ENCODE results near the gene TBX2.

The TBX2 gene

DNA sequence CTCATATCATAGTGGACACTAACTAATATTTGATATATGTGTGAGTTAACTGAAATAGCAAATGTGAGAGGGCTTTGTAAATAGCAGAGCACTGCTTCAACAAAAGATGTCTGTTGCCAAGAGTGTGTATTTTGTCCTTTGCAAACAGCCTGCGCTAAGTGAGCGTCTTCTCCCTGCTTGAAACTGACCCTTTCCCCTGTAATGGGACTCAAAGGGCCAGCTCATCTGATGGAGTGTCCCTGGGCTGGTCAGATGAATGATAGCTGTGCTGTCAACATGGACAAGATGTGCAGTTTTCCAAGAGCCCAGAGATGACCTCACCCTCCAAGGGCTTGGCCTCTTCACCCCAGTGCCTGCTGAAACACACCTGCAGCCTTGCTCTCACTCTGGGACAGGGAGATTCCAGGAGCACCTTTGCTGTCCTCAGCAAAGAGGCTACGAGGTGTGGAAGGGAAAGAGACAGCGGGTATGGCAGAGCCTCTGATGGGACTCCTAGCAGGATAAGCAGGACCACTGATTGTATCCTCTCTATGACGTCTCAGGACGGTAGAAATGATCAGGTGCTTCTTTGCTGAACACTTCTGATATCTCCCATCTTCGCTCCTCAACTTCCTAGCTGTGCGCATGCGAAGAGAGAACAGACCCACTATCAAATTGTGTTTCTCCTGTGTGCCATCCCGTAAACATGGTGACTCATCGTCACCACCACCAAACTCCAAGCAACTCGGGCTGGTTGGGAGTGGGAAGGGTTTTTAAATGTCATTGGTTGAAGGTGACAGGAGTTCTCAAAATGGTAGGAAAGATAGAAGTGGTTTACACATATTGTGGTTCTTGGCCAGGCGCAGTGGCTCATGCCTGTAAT lies 35.8 kb upstream of the TBX2 start:
- H3K9me3 Mint-ChIP-seq: no peaks in the 10 kb centered on the region
- CTCF ChIA-PET: interaction anchor here (0.6 to 0.7 kb wide), 2 partner anchors 26 to 624 kb away, joined by 3 read pairs; no protein-coding TSS in a partner anchor
- H3K27ac Mint-ChIP-seq: no peak overlapping the region
- H3K4me1 Mint-ChIP-seq: no peaks in the 10 kb centered on the region
- DNase-seq: no peak
- H3K27me3 Mint-ChIP-seq: no peaks in the 10 kb centered on the region
- H3K4me3 Mint-ChIP-seq: no peak overlapping the region
- H3K36me3 Mint-ChIP-seq: no peaks in the 10 kb centered on the region

DNA sequence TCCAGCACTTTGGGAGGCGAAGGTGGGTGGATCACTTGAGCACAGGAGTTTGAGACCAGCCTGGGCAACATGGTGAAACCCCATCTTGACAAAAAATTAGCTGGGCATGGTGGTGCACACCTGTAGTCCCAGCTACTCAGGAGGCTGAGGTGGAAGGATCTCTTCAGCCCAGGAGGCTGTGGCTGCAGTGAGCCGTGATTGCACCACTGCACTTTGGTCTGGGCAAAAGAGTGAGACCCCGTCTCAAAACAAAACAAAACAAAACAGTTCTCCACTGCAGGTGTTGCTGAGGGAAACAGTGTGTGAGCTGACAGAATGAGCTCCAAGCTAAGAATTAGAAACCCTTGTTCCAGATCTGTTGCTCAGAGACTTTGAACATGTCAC lies 35.2 kb upstream of the TBX2 start:
- no peak for DNase-seq
- Mint-ChIP-seq H3K4me3 (no peak overlapping the region), H3K4me1 (no peaks in the 10 kb centered on the region), H3K27ac (no peak overlapping the region), H3K36me3 (no peaks in the 10 kb centered on the region), H3K27me3 (no peaks in the 10 kb centered on the region), H3K9me3 (no peaks in the 10 kb centered on the region)
- CTCF ChIA-PET: interaction anchor here (0.7 kb wide), 1 partner anchor 25 kb away, joined by 3 read pairs; no protein-coding TSS in a partner anchor

DNA sequence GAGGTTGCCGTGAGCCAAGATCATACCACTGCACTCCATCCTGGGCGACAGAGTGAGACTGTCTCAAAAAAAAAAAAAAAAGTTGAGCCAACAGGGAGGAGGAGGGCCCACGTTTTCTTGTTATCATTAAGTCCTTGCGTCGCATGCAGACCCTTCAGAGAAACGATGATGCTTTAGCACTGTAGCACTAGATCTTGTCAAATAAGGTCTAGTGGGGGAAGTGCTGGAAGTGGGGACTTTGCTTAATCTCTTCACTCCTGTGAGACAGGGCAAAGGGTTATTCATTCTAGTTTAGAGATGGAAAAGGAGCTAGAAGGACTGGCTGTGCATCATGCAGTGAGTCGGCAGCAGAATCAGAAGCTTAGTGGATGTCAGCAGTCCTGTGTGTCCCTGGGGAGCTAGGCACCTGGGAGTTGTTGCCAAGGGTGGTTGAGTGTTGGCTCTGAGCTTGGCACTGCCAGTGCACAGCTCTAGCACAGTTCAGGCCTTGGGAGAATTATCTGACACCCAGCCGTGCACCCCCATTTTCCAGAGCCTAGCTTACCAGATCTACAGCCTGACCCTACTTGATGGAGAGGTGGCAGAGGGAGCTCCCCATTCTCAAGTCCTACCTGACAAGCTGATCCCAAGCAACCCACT lies 33.4 kb upstream of the TBX2 start:
- Mint-ChIP-seq H3K4me1 (no peaks in the 10 kb centered on the region), H3K4me3 (no peak overlapping the region), H3K36me3 (no peaks in the 10 kb centered on the region), H3K27ac (no peak overlapping the region), H3K27me3 (no peaks in the 10 kb centered on the region), H3K9me3 (no peaks in the 10 kb centered on the region)
- CTCF ChIA-PET: no interaction called here
- DNase-seq: no peak

DNA sequence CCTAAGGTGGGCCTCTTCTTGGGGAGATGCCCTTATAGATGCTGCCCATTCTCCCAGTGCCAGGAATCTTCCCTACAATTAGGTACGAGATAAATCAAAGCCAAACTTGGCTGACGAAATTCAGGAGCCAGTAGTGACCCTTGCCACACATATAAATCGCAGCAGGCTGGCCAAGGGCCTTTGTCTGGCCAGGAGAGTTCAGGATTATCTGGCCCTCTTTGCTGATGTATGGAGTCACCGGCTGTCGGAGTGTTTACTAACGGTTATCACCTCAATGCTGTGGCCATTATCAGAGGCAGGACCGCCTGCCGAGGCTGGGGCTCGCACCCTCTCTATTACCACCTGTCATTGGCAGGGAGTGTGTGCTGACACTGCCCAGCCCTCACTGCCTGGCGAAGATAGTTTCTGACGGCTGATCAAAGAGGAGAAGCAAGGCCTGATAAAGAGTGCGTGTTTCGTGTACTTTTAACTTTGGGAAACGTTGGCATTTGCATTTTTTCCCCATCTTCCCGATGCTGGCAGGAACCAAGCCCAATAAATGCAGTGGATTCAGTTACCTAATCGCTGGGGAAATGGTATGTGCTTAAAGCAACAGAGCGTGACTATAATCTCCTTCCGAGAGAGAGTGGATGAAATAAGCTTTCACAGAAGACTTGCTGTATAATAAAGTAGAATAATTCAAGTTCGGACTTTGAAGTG lies 32.8 kb upstream of the TBX2 start:
- CTCF ChIA-PET: no interaction called here
- Mint-ChIP-seq H3K9me3 (no peaks in the 10 kb centered on the region), H3K27me3 (no peaks in the 10 kb centered on the region), H3K4me1 (no peaks in the 10 kb centered on the region), H3K4me3 (no peak overlapping the region), H3K36me3 (no peaks in the 10 kb centered on the region), H3K27ac (no peak overlapping the region)
- DNase-seq: no peak

DNA sequence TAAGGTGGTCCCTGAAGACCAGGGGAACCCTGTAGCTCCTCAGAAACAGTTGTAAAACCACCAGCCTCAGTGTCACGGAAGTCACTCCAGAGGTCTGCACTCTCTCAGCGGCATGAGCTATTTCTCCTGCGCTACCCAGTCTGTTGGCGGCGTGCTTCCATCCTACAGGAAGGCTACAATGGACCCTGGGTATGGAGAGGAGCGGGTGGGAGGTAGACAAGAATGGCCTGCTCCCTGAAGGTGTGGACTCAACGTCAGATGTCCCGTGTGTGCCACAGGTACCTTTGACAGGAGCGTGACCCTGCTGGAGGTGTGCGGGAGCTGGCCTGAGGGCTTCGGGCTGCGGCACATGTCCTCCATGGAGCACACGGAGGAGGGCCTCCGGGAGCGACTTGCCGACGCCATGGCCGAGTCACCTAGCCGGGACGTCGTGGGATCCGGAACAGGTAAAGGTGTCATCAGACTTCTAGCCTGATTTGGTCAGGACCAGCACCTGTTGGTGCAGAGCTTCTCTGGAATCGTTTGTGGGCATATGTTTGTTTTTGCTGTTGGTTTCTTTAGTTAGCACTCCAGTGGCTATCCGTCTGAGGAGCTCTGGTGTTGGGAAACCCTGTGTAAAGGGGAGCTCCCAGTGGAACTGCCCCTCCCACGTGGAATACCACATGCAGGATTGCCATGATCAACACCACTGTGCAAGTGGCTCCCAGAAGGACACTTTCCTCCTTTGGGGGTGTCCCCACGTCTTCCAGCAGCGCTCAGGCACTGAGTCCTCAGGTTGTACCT lies 31.4 kb upstream of the TBX2 start:
- H3K36me3 Mint-ChIP-seq: no peaks in the 10 kb centered on the region
- H3K4me1 Mint-ChIP-seq: no peaks in the 10 kb centered on the region
- no peak for DNase-seq
- H3K27ac Mint-ChIP-seq: no peak overlapping the region
- no peaks in the 10 kb centered on the region for H3K9me3 Mint-ChIP-seq
- no peaks in the 10 kb centered on the region for H3K27me3 Mint-ChIP-seq
- CTCF ChIA-PET: interaction anchor here (2.6 kb wide), 1 partner anchor 9 kb away, joined by 6 read pairs; no protein-coding TSS in a partner anchor
- no peak overlapping the region for H3K4me3 Mint-ChIP-seq

DNA sequence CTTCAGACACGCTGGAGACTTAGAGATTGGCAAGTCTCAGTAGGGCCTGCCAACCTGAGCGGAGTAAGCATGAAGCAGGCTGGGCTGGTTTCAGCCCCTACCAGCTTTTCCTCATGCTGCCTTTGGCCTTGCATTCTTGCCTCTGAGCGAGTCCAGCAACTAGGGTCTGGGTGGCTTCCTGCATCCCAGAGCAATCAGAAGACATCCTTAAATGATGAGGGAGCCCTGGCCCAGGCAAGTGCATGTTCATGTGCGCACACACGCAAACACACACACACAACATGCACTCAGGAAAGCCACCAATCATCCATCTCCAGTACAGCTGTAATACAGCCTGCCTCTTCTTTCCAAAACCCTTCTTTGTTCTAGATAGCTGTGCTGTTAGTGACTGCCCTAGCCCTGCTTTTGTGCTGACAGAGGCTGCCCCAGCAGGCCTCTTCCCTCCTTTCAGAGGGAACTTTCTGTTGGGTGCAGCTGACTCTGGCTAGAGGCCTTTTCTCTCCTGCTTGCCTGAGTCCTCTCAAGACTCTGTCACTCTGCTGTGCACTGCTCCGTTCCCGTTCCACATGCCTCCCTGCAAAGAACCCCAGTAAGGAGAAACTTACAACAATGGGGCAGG lies 30.7 kb upstream of the TBX2 start:
- Mint-ChIP-seq H3K4me3 (no peak overlapping the region), H3K27me3 (no peaks in the 10 kb centered on the region), H3K27ac (no peak overlapping the region), H3K36me3 (no peaks in the 10 kb centered on the region), H3K4me1 (no peaks in the 10 kb centered on the region), H3K9me3 (no peaks in the 10 kb centered on the region)
- CTCF ChIA-PET: interaction anchor here (0.7 to 2.6 kb wide), 2 partner anchors 10 to 11 kb away, joined by 3 to 6 read pairs; no protein-coding TSS in a partner anchor
- no peak for DNase-seq

DNA sequence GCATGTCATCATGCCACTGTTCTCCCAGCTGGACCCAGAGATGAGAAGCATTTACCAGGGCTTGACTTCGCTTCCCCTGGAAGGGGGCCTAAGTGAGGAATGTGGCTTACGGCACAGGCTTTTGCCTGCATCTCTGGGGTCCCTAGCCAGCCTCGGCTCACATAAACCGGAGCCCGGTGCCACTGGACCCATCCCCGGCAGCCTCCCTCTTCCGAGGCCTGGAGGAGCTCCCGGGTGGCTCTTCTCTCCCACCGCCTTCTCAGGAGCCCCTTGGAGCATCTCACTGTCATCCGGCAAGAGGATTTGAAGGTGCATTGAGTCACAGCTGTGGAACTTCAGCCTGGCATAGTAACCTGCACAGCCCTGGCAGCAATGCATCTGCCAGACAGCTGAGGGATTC lies 29.9 kb upstream of the TBX2 start:
- CTCF ChIA-PET: interaction anchor here (0.7 to 2.6 kb wide), 2 partner anchors 10 to 11 kb away, joined by 3 to 6 read pairs; no protein-coding TSS in a partner anchor
- no peak for DNase-seq
- Mint-ChIP-seq H3K4me1 (no peaks in the 10 kb centered on the region), H3K36me3 (no peaks in the 10 kb centered on the region), H3K27ac (no peak overlapping the region), H3K9me3 (no peaks in the 10 kb centered on the region), H3K4me3 (no peak overlapping the region), H3K27me3 (no peaks in the 10 kb centered on the region)

DNA sequence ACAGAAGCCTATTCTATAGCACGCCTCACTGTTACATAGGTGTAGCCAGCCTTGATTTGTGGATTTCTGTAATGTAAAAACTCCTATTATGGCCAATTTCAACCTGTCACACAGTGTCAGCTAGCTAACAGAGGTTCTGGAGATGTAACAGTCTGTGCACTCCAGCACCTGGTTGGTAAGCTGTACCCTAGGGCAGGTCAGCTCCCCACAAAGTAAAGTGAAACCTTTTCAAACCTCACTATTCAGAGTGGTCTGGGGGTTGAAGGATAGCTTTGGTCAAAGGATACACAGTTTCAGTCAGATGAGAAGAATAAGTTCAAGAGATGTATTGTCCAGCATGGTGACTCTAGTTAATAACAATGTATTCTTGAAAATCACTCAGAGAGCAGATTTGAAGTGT lies 28.5 kb upstream of the TBX2 start:
- Mint-ChIP-seq H3K9me3 (no peaks in the 10 kb centered on the region), H3K27me3 (no peaks in the 10 kb centered on the region), H3K36me3 (no peaks in the 10 kb centered on the region), H3K4me3 (no peak overlapping the region), H3K27ac (peak overlapping the region; percentile 57), H3K4me1 (no peaks in the 10 kb centered on the region)
- CTCF ChIA-PET: interaction anchor here (1.4 kb wide), 1 partner anchor 19 kb away, joined by 4 read pairs; no protein-coding TSS in a partner anchor
- DNase-seq: no peak

DNA sequence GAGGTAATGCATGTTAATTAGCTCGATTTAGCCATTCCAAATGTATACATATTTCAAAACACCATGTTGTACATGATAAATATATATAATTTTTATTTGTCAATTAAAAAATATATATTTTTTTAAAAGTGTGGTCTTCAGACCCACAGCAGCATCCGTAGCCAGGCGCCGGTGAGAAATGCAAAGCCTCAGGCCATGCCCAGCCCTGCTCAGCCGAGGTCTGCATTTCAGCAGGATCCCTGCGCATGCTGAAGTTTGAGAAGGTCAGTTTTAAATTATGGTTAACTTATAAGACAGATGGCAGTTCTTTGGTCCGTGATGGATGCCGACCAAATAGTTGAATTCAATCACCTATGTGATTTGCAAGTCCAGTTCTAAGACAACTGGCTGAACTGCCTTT lies 28.0 kb upstream of the TBX2 start:
- no peaks in the 10 kb centered on the region for H3K4me1 Mint-ChIP-seq
- no peaks in the 10 kb centered on the region for H3K9me3 Mint-ChIP-seq
- CTCF ChIA-PET: interaction anchor here (1.4 kb wide), 1 partner anchor 18 kb away, joined by 4 read pairs; no protein-coding TSS in a partner anchor
- H3K27me3 Mint-ChIP-seq: no peaks in the 10 kb centered on the region
- no peak overlapping the region for H3K4me3 Mint-ChIP-seq
- no peaks in the 10 kb centered on the region for H3K36me3 Mint-ChIP-seq
- DNase-seq: no peak
- H3K27ac Mint-ChIP-seq: no peak overlapping the region

DNA sequence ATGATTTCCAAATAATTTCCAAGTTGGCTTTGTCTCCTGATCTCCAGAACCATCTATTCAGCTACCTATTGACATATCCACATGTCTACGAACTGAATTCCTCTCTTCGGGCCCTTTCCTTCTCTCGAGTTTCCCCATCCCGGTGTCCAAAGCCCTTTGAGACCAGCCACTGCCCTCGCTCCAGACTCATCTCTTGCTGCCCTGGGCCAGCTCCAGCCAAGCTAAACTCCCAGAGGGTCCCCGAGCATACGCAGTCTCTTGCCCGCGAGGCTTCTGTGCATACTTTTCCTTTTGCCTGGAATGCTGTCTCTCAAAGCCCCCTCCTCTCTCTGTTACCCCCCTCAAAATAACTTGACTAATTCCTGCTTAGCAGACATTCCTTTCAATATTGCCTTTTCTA lies 27.2 kb upstream of the TBX2 start:
- DNase-seq: no peak
- no peaks in the 10 kb centered on the region for H3K27me3 Mint-ChIP-seq
- no peaks in the 10 kb centered on the region for H3K4me1 Mint-ChIP-seq
- CTCF ChIA-PET: interaction anchor here (1.4 kb wide), 1 partner anchor 18 kb away, joined by 4 read pairs; no protein-coding TSS in a partner anchor
- no peaks in the 10 kb centered on the region for H3K36me3 Mint-ChIP-seq
- no peak overlapping the region for H3K4me3 Mint-ChIP-seq
- H3K9me3 Mint-ChIP-seq: no peaks in the 10 kb centered on the region
- no peak overlapping the region for H3K27ac Mint-ChIP-seq

DNA sequence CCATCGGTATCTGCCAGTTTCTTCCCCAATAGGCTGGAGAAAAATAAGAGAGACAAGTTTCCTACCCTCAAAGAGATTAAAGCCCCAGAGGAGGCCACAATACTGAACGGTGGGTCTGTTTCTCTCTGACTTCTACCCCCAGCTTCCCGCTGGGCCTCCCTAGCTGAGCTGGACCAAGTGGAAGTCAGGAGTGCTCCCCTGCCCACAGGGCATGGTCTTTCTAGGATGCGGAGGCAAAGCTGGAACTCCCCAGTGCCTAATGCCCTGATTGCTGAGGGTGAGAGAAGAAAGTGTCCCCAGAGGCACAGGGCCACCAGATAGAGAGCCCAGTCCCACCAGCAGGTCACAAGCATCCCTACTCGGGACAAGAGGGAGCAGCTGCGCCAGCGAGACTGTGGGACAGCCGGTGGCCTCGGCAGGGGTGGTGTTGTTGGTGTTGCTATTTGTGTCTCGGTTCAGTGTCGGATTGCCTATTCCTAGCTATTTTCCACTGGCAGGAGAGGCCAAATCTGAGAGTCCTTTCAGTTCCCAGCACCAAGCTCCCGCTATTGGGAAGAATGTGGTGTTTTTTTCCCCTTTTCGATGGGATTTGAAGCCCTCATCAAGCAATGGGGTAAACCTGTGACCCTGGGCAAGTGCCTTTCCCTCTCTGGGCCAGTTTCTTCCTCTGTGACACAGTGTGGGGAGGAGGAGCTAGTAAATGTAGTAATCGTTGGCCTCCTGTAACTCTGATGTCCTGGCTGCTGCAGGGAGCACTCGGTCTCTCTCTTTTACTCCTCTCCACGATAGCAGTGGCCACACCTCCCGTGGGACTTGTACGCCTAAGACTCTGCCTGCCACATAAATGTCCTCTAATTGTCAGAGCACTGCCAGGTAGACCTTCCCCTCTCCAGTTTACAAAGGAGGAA lies 22.5 kb upstream of the TBX2 start:
- DNase-seq: no peak
- no peaks in the 10 kb centered on the region for H3K4me1 Mint-ChIP-seq
- H3K27me3 Mint-ChIP-seq: no peaks in the 10 kb centered on the region
- H3K9me3 Mint-ChIP-seq: no peaks in the 10 kb centered on the region
- H3K36me3 Mint-ChIP-seq: no peaks in the 10 kb centered on the region
- CTCF ChIA-PET: no interaction called here
- H3K4me3 Mint-ChIP-seq: no peak overlapping the region
- H3K27ac Mint-ChIP-seq: no peak overlapping the region

DNA sequence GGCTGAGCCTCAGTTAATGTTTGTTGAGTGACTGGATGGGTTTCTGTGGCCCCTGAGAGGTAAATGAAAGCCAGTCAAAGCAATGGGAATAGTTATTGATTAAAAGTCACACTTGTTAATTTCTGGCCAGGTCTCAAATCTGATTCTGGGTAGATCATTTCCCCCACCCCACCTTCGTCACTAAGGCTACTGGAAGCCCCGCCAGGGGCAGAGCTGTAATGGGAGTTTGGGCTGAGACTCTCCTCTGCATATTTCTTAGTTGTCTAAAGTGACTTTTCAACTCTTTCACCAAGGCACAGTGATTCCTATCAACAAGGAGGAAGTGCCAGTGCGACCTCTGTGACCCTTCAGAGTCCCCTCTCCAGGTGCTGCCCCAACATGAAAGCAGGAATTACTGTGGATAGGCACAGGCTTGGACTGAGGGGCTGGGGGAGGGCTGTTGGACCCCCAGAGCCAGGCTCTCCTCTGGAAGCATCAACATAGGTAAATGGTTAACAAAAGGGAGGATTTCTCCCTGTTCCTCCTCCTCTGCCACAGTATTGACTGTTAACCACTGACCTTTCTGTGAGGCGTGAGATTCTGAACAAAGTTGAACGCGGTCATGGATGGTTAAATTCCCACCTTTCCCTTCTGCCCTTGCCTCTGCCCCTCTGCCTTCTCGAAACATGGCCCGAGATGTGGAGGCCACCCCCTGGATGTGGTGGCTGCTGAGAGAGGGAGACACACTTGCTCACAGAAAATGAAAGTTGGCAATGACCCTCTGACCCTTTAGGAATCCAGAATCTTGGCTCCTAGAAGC lies 20.8 kb upstream of the TBX2 start:
- H3K4me3 Mint-ChIP-seq: no peak overlapping the region
- no peaks in the 10 kb centered on the region for H3K9me3 Mint-ChIP-seq
- H3K4me1 Mint-ChIP-seq: no peaks in the 10 kb centered on the region

More for the DNA sequence above, 20.8 kb upstream of the TBX2 start:
- CTCF ChIA-PET: no interaction called here
- no peaks in the 10 kb centered on the region for H3K36me3 Mint-ChIP-seq
- no peaks in the 10 kb centered on the region for H3K27me3 Mint-ChIP-seq
- no peak for DNase-seq
- no peak overlapping the region for H3K27ac Mint-ChIP-seq
